Hippocampal formation (tissue), 2 donors: ENCODE data around the gene PKD1.
A peak's percentile ranks its signal among the peaks of the same experiment; 100 is the strongest.

Experiments used
- DNase-seq, 2 donors: peaks; one replicate each; lab custom pipeline; 2025; lab: John Stamatoyannopoulos, UW

The PKD1 gene

GRCh38 chr16:2046893-2047329 lies 88.8 kb downstream of the PKD1 start:
- DNase-seq, result no peak

GRCh38 chr16:2045965-2046892 lies 89.5 kb downstream of the PKD1 start:
- no peak for DNase-seq

- DNase-seq, result no peak
These were observed 91.2 kb downstream of the PKD1 start for GRCh38 chr16:2044541-2044940.

GRCh38 chr16:2043667-2044451 lies 91.8 kb downstream of the PKD1 start:
- DNase-seq, result peak in 1 of 2 donors; percentile 5

- DNase-seq, result no peak
These were observed 92.6 kb downstream of the PKD1 start for GRCh38 chr16:2042986-2043666.

- DNase-seq, result no peak
These were observed 93.3 kb downstream of the PKD1 start for GRCh38 chr16:2042171-2042985.

- DNase-seq, result no peak
These were observed 94.7 kb downstream of the PKD1 start for GRCh38 chr16:2040787-2041522.

- DNase-seq, result no peak
These were observed 95.5 kb downstream of the PKD1 start for GRCh38 chr16:2040041-2040786.

- DNase-seq, result no peak
These were observed 96.2 kb downstream of the PKD1 start for GRCh38 chr16:2039274-2040031.
